Astrocyte of the cerebellum (primary cell): ENCODE results near the gene FAM24B.

Source experiments
- DNase-seq: peaks from one replicate; pipeline ENCODE4 v3.0.0-alpha.2; 2011; ENCODE audit warnings: low read depth
- H3K4me3 ChIP-seq: 2 replicates; pipeline ENCODE4 v1.5.1; 2011; ENCODE audit warnings: mild to moderate bottlenecking, low read depth, low read length, moderate library complexity
- in situ Hi-C: cut with HindIII; loops from 2 replicates; pipeline ENCODE4 v1.10.0; 2017; ENCODE audit warnings: low sequenced_read_pairs
- TF ChIP-seq, protein P1 (sequence below): IDR thresholded peaks from 2 replicates; pipeline ENCODE4 v1.5.1; 2012; ENCODE audit warnings: low read length, low read depth, moderate library complexity, mild to moderate bottlenecking; ENCODE audit errors: missing control alignments

FAM24B gene

DNA sequence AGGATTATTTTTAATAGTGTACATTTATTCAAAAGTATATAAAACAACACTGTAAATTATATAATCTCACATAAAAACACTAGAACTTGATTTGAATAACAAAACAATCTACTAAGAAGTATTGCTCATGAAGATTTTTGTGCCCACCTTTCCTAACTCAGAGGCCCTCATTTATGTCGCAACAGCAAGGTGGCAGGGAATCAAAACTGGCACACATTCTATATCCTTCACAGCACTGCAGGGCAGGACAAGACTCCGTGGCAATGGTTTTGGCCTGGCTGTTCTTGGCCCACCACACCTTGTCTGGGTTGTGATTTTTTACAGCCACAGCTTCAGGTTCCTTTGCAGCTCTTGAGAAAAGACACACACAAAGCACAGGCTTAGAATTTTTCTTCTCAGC lies 30.3 kb downstream of the FAM24B start:
- in situ Hi-C loops: no loop called here
- no peak overlapping the region for H3K4me3 ChIP-seq
- TF ChIP-seq, protein P1, sequence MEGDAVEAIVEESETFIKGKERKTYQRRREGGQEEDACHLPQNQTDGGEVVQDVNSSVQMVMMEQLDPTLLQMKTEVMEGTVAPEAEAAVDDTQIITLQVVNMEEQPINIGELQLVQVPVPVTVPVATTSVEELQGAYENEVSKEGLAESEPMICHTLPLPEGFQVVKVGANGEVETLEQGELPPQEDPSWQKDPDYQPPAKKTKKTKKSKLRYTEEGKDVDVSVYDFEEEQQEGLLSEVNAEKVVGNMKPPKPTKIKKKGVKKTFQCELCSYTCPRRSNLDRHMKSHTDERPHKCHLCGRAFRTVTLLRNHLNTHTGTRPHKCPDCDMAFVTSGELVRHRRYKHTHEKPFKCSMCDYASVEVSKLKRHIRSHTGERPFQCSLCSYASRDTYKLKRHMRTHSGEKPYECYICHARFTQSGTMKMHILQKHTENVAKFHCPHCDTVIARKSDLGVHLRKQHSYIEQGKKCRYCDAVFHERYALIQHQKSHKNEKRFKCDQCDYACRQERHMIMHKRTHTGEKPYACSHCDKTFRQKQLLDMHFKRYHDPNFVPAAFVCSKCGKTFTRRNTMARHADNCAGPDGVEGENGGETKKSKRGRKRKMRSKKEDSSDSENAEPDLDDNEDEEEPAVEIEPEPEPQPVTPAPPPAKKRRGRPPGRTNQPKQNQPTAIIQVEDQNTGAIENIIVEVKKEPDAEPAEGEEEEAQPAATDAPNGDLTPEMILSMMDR: no peak
- DNase-seq: no peak

DNA sequence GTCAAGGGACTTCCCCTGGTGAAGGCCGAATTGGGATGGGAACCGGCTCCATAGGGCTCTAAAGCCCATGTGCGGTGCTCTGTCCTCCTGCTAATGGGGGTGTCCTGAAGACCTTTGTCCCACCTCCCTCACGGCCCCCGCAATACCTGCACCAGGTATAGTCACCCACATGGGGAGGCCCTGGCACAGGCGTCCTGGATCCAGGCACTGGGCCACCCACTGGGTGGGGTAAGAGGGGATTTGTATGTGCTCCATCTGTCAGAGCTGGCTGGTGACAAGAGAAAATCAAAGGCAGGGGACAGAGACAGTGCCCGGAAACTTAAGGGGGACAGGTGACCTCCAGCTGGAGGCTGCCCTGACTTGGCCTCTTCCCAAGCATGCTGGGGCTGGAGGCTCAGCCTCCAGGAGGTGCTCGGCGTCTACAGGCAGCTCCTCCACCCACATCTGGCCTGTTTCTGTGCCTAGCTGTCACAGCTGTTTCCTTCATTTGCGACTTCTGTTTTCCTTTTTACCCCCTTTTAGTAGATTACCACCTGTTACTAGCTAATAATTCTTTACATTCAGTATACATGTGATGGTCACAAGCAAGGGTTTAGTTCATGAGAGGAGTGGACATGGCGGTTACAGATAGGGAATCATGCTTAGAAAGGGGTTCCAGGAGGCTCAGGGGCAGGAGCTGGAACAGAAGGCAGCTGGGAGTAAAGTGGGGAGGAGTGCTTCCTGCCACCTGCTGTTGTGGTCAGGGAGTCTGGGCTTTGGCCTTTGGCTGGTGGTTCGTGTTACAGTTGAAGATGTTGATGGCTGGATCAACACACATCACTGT lies 31.4 kb downstream of the FAM24B start:
- TF ChIP-seq, protein P1: no peak
- H3K4me3 ChIP-seq: no peak overlapping the region
- in situ Hi-C loops: no loop called here
- no peak for DNase-seq

DNA sequence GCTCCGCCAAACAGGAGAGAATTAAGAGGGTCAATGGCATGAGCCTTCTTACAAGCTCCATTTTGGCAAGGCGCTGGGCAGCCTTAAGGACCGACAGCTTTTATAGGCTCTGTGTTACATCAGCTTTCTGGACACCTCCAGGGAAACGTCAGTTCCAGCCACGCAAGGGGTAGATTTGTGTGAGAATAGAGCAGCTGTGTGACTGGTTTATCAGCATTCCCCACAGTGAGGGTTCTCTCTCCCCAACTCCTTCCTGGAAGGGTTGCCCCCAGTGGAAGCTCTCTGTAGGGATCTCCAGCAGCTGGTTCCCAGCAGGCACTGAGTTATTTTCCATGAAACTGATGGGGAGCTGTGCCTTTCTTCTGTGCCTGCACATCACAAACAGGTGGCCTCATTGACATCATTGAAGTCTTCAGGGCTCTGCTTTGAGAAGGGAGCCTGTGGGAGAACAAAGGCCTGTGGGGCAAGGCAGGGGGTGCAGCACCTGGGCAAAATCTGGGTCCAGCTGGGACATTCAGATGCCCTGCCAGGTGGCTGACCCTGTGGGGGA lies 33.5 kb downstream of the FAM24B start, which contains the start of gene CUZD1:
CUZD1 (minus strand) TSS at position 75 of the 550 bp plus-strand sequence; CDS start at position 61, 14 bp downstream.
- TF ChIP-seq, protein P1: no peak
- H3K4me3 ChIP-seq: no peak within 1 kb of the TSS
- DNase-seq: no peak
- in situ Hi-C loops: no loop called here

DNA sequence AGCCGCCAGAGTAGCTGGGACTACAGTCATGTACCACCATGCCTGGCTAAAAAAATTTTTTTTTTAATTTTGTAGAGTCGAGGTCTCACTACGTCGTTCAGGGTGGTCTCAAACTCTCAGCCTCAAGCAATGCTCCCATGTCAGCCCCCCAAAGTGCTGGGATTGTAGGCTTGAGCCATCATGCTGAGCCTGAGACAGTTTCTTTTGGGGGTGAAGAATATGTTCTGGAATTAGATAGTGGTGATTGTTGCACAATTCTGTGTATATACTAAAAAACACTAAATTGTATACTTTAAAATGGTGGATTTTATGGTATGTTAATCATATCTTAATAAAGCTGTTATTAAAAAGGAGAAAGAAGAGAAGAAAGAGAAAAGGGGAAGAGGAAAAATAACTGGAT lies 35.2 kb downstream of the FAM24B start:
- in situ Hi-C loops: no loop called here
- DNase-seq: no peak
- TF ChIP-seq, protein P1: no peak
- H3K4me3 ChIP-seq: no peak overlapping the region

DNA sequence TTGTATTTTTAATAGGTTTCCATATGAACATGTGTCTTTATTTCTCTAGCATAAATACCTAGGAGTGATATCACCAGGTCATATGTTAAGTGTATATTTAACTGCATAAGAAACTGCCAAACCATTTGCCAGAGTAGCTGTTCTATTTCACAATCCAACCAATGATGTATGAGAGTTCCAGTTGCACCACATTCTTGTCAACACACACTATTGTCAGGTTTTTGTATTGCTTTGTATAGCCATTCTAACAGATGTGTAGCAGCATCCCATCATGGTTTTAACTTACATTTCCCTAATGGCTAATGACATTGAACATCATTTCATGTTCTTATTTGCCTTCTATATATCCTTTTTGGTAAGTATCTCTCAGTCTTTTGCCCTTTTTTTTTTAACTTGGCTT lies 37.8 kb downstream of the FAM24B start:
- no peak for DNase-seq
- TF ChIP-seq, protein P1: no peak
- no peak overlapping the region for H3K4me3 ChIP-seq
- in situ Hi-C loops: no loop called here

DNA sequence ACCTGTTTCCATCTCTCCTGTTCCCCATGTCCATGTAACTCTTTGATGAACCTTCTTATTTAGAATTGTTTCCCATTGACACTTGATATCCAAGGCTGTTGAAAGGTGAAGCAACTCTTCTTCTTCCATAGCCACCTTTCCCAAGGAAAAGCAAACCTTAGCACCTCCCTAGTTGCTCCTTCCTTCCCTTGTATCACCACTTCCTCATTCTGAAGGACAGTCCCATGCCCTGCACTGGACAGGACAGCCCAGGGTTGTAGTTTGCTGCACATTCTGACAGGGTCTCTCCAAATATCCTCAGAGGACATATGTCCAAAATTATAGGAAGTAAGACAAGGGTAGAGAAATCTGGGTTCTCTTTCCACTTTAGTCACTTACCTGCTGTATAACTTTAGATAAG lies 39.9 kb downstream of the FAM24B start:
- in situ Hi-C loops: no loop called here
- no peak for DNase-seq
- TF ChIP-seq, protein P1: no peak
- no peak overlapping the region for H3K4me3 ChIP-seq
